Vagina (tissue), 2 donors: Measurements from ENCODE around the gene SHC1.

ENCODE experiments used
- POLR2A ChIP-seq, 2 donors: fragments of 450-650 bp; IDR thresholded peaks; one replicate each; pipeline ENCODE4 v1.6.1; 2017; ENCODE audit warnings: antibody characterized with exemption in 2 of 2, mild to moderate bottlenecking in 2 of 2, moderate library complexity in 2 of 2
- POLR2AphosphoS5 ChIP-seq, 2 donors: sonication (generic); formaldehyde crosslinking; IDR thresholded peaks; one replicate each; pipeline ENCODE4 v1.9.0; 2017; ENCODE audit warnings: antibody characterized with exemption in 2 of 2, mild to moderate bottlenecking in 2 of 2, low read depth in 1 of 2; ENCODE audit not compliant: insufficient read depth in 1 of 2
- TF ChIP-seq, protein P1 (sequence below), 3 experiments: fragments of 450-650 bp in 2 of 3; fragments of 200-600 bp in 1 of 3; sonication (generic) in 1 of 3; IDR thresholded peaks; one replicate each; pipeline ENCODE4 v1.5.1; 2017 to 2019; ENCODE audit warnings: antibody characterized with exemption in 3 of 3, mild to moderate bottlenecking in 2 of 3, moderate library complexity in 2 of 3

DNA sequence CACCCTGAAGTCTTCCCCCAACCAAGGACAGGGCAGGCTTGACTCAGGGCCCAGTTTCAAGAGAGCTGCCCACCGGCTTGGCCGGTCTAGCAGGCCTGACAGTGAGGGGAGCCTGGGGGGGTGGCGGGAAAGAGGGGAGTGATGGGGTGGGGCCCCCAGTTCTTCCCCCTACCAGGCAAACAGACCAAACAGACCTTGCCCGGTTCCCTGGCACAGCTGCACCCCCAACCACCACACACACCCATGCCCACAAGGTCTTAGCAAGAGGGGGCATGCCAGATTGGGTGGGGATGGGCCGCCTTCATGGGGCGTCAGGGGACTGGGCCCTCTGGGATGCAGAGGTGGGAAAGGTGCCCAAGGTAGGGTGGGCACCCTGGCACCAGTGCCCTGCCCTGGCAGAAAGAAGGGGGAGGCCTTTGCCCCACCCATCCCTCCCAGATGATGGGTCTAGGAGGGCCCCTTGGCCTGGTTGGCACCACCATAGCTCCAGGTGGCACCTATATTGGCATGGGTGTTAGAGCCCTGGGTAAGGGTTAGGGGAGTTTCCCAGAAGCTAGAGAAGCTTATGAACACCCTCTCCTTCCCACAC is 41.0 kb upstream of the SHC1 start:
- TF ChIP-seq, protein P1, sequence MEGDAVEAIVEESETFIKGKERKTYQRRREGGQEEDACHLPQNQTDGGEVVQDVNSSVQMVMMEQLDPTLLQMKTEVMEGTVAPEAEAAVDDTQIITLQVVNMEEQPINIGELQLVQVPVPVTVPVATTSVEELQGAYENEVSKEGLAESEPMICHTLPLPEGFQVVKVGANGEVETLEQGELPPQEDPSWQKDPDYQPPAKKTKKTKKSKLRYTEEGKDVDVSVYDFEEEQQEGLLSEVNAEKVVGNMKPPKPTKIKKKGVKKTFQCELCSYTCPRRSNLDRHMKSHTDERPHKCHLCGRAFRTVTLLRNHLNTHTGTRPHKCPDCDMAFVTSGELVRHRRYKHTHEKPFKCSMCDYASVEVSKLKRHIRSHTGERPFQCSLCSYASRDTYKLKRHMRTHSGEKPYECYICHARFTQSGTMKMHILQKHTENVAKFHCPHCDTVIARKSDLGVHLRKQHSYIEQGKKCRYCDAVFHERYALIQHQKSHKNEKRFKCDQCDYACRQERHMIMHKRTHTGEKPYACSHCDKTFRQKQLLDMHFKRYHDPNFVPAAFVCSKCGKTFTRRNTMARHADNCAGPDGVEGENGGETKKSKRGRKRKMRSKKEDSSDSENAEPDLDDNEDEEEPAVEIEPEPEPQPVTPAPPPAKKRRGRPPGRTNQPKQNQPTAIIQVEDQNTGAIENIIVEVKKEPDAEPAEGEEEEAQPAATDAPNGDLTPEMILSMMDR (IDR thresholded peaks at IDR 0.05), result no peak
- TF ChIP-seq POLR2AphosphoS5 (IDR thresholded peaks at IDR 0.05; ENCODE audit: insufficient read depth in 1 of 2, low read depth in 1 of 2) (no peak), POLR2A (IDR thresholded peaks at IDR 0.05) (no peak)
